NCI-H146 treated with DMSO at 0.1 percent for 48 hours (cell line): ENCODE data around the gene LIPA.
"Not testable (repeated sequence)": the region's sequence is repeated elsewhere in the genome, so short reads cannot be mapped to it uniquely, and the experiment has no call there.

Experiments used
- DNase-seq: peaks from one replicate; lab custom pipeline; 2025; ENCODE audit not compliant: unreplicated experiment; lab: John Stamatoyannopoulos, UW

The LIPA gene

GRCh38 chr10:89271532-89271931, 20.0 kb upstream of the LIPA start:
- DNase-seq, result no peak

- DNase-seq, result no peak
Measured at GRCh38 chr10:89270153-89270483, 18.5 kb upstream of the LIPA start.

- DNase-seq, result no peak
Measured at GRCh38 chr10:89269433-89270152, 18.0 kb upstream of the LIPA start.

DNA sequence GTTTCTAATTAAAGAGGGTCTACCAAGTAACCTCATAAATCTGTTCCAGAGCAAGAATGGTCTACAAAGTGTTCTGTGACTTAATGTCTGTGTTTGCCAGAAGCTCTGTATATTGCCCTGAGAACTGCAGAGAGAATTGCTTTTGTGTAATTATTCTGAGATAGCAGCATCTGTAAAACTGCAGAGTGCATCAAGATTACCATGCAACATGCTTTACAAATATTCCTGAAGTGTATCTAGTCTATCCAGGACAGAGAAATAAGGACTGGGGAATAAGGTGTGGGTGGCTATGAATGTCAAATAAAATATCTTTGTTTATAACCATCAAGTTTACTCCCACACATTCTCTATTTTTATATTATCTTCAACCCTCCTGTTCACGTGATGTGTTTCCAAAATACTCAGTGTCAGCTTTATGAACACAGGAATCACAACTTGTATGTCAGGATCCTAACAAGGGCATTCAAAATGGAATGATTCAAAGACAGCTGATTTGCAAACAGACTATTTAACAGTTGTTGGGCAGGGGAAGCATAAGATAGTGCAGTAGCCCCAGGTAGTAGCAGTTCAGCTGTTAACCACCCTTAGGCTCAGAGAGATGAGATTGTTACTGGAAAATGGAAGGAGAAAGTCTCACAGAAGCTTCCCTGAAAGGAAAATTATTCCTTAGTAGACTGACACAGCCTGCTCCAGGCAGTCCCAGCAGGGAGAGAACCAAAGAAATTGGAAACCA, 15.3 kb upstream of the LIPA start:
- DNase-seq, result no peak

DNA sequence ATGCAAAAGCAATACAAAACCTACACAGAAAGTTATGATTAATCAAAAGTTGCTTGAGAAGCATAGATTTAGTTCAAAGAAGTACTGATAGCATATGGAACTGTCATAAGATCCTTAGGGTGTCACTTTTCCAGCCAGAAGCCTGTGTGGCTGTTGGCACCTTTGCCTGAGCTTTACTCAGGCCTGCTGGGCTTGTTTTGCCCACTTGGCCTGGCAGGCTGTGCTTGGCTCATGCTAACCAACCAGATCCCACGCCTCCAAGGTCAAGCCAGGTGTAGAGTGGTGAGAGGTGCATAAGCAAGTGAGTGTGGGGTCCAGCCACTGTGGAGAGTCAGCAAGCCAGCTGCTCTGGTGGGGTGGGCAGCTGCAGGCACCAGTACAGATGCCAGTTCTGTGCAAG, 12.0 kb upstream of the LIPA start:
- DNase-seq, result no peak

- DNase-seq, result no peak
Measured at GRCh38 chr10:89263091-89263490, 11.5 kb upstream of the LIPA start.

DNA sequence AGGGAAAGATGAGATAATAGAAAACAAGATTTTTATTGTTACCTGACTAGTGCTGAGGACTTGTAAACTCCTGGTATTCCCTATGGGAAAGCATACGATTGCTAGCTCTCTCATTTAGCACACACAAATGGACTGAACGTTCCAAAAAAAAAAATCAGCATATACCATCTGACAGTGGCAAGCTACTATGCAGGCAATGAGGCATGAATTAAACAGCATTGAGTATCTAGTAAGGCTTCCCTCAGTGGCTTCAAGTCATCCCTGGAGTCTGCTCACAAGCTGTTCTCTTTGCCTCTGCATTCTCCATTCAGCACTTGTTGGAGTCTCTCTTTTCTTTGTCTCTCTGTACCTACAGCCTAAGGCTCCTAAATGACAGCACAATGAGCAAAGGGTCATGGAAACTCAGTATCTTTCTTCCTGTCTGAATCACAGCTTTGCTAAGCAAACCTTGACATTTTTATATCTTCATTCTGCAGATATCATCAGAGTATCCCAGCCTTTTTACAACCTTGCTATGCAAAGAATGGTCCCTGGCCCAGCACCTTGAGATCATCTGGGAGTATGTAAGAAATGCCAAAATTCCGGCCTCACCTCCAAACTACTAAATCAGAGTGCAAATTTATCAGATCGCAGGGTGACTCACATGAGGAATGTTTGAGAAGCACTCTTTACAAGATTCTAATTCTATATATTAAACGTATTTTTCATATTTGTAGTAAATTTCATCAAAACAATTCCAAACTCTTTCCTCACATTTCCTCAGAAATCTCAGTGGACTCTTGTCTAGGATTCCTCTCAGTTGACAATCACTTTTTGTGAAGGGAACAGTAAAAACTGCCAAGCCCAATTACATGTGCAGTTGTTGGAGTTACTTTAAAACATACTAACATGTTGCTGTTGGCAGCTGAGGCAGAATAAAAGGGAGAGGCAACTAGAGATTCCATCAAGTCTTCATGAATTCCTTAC, 10.8 kb upstream of the LIPA start:
- DNase-seq, result no peak

DNA sequence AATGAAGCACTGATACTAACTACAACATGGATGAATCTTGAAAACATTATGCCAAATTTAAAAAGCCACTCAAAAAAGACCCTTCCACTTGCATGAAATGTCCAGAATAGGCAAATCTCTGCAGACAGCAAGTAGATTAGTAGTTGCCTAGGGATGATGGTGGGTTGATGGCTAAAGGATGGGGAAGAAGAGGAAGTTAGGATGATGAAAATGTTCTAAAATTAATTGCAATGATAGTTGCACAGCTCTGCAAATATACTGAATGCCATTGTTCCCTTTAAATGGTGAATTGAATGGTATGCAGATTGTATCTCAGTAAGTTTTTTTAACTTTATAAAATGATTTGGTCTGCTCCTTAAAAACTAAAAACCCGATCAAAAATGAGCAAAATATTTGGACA, 7.3 kb upstream of the LIPA start:
- DNase-seq, result no peak

DNA sequence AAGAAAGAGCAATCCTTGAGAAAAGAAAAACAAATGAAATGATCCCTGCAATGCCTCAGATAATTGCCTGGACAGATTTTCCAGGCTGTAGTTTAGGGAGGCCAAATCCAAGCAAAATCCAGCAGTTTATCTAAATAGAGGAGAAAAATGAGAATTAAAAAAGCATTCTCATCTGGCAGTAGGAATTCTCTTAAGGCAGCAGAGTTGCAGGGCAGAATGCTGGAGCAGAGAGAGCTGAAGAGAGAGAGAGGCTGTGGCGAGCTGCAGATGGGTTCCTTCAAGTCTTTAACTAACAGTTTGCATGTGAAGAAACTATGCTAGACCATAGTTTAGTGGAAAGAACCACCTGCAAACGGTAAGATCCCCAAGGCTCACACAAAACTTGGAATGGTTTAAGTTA, 6.0 kb upstream of the LIPA start:
- DNase-seq, result no peak

GRCh38 chr10:89256962-89257361, 5.4 kb upstream of the LIPA start:
- no peak for DNase-seq

DNA sequence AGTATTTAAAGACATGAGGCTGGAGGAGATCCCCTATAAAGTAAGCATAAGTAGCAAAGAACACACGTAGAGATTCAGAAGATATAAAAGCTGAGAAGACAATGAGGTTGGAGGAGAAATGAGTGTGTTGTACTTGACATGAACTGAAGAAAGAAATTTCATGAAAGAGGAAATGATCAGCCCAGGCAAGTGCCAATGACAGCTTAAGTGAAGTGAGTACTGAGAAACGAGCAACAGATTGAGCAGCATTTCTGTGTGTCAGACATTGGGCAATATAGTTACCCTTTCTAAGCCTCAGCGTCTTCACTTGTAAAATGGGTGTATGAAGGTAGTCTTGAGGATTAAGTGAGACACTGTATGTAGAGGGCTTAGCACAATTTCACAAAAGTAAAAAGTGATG, 4.8 kb upstream of the LIPA start:
- DNase-seq, result no peak

- DNase-seq, result no peak
Measured at GRCh38 chr10:89255793-89256192, 4.2 kb upstream of the LIPA start.

GRCh38 chr10:89255091-89255579, 3.6 kb upstream of the LIPA start:
- not testable (repeated sequence) for DNase-seq

DNA sequence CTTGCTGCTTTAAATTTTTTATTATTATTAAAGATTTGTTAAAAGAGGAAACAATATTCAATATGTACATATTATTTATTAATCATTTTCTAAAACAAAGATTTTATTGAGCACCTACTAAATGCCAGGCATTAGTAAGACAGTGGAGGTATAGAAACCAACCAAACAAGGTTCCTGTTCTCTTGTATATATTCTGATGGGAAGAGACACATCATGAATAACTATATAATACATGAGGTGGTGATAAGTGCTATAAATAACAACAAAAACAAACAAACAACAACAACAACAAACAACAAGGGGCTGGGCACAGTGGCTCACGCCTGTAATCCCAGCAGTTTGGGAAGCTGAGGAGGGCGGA, 630 bp upstream of the LIPA start:
- no peak for DNase-seq

DNA sequence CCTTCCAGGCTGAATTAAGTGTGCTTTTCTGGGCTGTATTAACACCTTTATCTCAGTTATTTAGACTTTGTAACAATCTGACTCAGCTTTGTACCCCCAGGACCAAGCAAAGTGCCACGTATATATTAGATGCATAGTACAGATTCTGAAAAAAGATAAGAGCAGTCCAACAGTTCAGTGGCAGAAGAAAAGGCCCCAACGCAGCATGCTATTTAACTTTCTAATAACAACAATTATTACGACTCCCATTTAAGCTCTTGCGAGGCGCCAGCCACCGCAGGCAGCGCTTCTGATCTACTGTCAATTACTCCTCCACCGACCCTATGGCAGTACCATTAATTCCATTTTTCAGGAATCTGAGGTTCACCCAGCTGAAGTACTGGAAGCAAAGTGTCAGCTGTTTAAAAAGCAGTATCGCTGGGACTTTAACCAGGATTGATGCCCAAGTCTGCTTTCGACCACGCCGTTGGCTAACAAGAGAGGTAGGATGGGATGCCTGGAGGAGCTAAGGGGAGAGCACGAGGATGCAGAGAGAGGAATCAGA, 638 bp downstream of the LIPA start:
- peak; percentile 16 for DNase-seq

DNA sequence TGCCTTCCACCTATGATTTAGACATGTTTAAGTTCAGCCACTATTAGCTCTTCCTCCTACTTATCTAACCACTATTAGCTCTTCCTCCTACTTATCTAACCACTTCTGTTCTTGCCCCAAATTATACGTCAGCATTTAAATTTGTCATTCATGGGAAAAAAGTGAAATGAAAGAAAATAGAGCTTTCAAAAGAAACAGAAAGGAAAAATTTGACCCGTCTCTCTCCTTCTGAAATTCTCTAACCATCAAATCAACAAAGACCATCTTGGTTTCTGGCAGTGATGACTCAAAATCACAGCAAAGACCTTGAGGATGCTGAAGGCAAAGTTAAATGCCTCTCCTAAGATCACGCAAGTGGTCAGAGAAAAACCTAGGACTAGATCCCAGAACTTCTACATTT, 2.6 kb downstream of the LIPA start:
- DNase-seq, result no peak

- DNase-seq, result not testable (repeated sequence)
Measured at GRCh38 chr10:89247623-89248022, 4.0 kb downstream of the LIPA start.

- no peak for DNase-seq
Measured at GRCh38 chr10:89245802-89246201, 5.8 kb downstream of the LIPA start.

- DNase-seq, result no peak
Measured at GRCh38 chr10:89242840-89243568, 8.6 kb downstream of the LIPA start.

GRCh38 chr10:89242345-89242684, 9.3 kb downstream of the LIPA start:
- DNase-seq, result no peak
